ENCODE results near the gene CHN2.
"Not testable (repeated sequence)": the region's sequence is repeated elsewhere in the genome, so short reads cannot be mapped to it uniquely, and the experiment has no call there.

Gene CHN2

DNA sequence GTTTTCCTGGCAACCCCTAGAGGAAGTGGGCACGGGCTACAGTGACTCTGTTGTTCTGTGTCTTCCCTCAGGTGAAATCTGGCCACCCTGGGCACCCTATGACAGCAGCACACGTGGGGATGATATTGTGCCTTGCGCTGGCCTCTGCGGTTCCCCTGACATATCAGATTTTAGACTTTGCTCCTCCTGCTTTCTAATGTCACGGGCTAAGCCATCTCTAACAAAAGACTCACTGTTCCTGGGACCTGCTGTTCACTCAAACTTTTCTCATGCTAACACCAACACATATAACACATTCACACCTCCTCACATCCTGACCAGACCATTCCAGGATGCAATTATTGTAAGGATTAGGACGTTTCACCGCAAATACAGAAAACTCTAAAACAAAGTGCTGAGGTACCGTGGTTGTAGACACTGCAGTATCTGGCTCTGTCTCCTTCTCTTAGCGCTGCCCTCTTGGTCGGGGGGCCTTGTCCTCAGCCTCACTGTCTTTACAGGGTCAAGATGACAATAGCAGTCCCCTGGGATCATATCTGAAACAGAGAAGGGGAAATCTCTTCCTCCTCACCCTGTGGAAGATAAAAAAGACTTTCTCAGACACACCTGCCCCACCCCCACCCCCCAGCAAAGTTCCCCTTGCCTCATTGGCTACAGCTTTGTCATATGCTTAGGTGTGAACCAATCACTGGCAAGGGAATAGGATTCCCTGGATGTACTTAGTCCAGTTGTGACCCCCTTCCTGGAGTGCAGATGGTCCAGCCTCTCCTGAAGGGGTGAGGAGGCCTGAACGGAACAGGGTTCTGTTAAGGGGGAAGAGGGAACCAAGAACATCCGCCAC is 14.1 kb downstream of the CHN2 start:
- no peaks in the 10 kb centered on the region for H3K27me3 ChIP-seq (ENCODE audit: control insufficient read depth, insufficient read depth, low read length)
- peaks cover 17% of the 10 kb centered on the region for H3K4me1 ChIP-seq (ENCODE audit: control insufficient read depth, insufficient read depth, low read length)
- no peak overlapping the region for H3K4me3 ChIP-seq (ENCODE audit: low read length)
- H3K36me3 ChIP-seq (ENCODE audit: control insufficient read depth, insufficient read depth, low read length) = no peaks in the 10 kb centered on the region
- H3K9ac ChIP-seq (ENCODE audit: low read length) = no peak overlapping the region
- no peaks in the 10 kb centered on the region for H3K9me3 ChIP-seq (ENCODE audit: control insufficient read depth, low read length)

DNA sequence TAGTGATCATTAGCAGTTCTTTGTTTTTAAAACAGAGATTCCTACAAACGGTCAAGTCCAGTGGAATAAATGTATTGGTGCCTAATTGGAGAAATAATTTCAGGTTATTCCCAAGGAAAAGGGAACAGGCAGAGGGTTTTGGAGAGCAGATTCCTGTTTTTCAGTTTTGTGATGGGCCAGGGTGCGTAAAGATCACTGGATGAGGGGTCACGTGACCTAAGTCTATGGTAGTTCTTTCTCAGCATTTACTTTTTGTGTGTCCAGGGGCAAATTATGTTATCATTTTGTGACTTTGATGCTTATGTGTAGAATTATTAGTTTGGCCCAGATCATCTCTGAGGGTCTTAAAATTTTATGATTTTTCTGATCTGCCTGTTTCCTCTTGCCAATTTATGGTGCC is 15.2 kb downstream of the CHN2 start:
- H3K4me1 ChIP-seq (ENCODE audit: control insufficient read depth, insufficient read depth, low read length) = peaks cover 17% of the 10 kb centered on the region
- no peaks in the 10 kb centered on the region for H3K27me3 ChIP-seq (ENCODE audit: control insufficient read depth, insufficient read depth, low read length)
- H3K36me3 ChIP-seq (ENCODE audit: control insufficient read depth, insufficient read depth, low read length) = no peaks in the 10 kb centered on the region
- H3K4me3 ChIP-seq (ENCODE audit: low read length) = no peak overlapping the region
- H3K9me3 ChIP-seq (ENCODE audit: control insufficient read depth, low read length) = no peaks in the 10 kb centered on the region
- H3K9ac ChIP-seq (ENCODE audit: low read length) = no peak overlapping the region

DNA sequence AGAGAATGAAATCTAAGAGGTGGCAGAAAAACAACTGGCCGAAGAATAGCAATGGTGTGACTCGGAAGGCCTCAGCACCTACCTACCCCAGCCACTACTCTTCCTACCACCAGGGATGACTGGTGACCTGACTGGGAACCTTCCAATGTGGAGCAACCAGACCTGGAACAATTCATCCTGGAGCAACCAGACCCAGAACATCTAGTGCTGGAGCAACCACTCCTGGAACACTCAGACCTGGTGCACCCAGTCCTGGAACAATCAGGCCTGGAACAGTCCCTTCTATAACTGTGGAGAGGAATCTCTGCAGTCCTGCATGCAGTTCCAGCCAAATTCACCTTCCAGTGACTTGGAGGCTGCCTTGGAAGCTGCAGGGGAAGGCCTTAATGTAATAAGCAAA is 18.2 kb downstream of the CHN2 start:
- H3K4me1 ChIP-seq (ENCODE audit: control insufficient read depth, insufficient read depth, low read length) = peaks cover 11% of the 10 kb centered on the region

DNA sequence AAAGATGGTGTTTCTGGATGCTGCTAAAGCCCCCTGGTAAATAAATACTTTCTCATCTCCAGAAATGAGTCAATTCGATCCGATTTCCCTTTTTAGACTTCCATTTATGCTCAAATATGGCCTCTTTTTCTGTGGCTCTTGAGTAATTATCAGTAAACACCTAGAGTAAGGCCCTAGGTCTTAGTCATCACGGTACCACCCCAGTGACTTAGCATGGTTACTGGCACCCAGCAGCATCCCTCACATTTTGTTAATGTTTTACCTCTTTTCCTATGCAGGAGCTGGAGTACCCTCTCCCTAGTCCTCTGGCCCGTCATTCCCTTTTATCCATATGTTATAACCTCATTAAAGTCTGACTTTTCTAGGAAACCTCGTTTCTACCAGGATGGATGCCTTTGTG is 19.5 kb downstream of the CHN2 start:
- Histone ChIP-seq H3K36me3 (ENCODE audit: control insufficient read depth, insufficient read depth, low read length) (no peaks in the 10 kb centered on the region), H3K9me3 (ENCODE audit: control insufficient read depth, low read length) (no peaks in the 10 kb centered on the region), H3K9ac (ENCODE audit: low read length) (no peak overlapping the region), H3K4me1 (ENCODE audit: control insufficient read depth, insufficient read depth, low read length) (peaks cover under 1% of the 10 kb centered on the region), H3K4me3 (ENCODE audit: low read length) (no peak overlapping the region), H3K27me3 (ENCODE audit: control insufficient read depth, insufficient read depth, low read length) (no peaks in the 10 kb centered on the region)

More for the DNA sequence above, 18.2 kb downstream of the CHN2 start:
- H3K27me3 ChIP-seq (ENCODE audit: control insufficient read depth, insufficient read depth, low read length); H3K36me3 ChIP-seq (ENCODE audit: control insufficient read depth, insufficient read depth, low read length); H3K9ac ChIP-seq (ENCODE audit: low read length); H3K9me3 ChIP-seq (ENCODE audit: control insufficient read depth, low read length); H3K4me3 ChIP-seq (ENCODE audit: low read length): not testable (repeated sequence)

DNA sequence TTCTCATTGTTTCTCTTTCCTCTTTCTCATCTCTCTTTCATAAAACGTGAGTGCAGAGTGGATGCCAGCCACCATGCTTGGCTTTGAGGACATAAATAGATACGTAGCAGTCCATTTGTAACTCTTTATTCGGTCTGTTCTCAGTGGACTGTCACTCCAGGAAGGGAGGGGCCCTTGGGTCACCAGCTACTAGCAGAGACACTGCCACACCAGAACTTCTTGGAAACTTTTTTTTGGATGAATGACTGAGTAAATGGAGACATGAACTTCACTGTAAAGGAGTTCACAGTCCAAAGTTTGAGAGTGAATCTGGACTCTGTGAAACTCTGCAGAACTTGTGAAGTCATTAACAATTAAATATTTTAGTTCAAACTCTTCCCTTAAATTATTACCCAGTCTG is 20.2 kb downstream of the CHN2 start:
- H3K9ac ChIP-seq (ENCODE audit: low read length) = no peak overlapping the region
- H3K36me3 ChIP-seq (ENCODE audit: control insufficient read depth, insufficient read depth, low read length) = no peaks in the 10 kb centered on the region
- H3K27me3 ChIP-seq (ENCODE audit: control insufficient read depth, insufficient read depth, low read length) = no peaks in the 10 kb centered on the region
- no peaks in the 10 kb centered on the region for H3K4me1 ChIP-seq (ENCODE audit: control insufficient read depth, insufficient read depth, low read length)
- no peaks in the 10 kb centered on the region for H3K9me3 ChIP-seq (ENCODE audit: control insufficient read depth, low read length)
- no peak overlapping the region for H3K4me3 ChIP-seq (ENCODE audit: low read length)

DNA sequence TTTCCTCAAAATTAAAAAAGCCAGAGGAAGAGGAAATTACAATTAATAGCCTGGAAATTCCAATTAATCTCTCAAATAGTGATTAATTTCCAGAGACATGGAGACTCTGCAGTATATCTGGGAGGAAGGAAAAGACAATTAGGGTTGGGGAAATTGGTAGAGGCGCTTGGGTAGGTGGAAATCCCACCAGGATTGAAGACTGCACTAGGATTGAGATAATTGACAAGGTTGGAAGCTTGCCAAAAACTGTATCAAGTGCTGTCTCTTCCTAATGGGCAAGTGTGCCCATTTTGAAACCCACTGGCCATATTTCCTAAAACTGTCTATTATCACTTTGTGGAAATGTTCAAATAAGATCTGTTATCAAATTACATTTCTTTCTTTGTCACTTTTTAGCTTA is 21.6 kb downstream of the CHN2 start:
- H3K9me3 ChIP-seq (ENCODE audit: control insufficient read depth, low read length) = no peaks in the 10 kb centered on the region
- H3K27me3 ChIP-seq (ENCODE audit: control insufficient read depth, insufficient read depth, low read length) = no peaks in the 10 kb centered on the region
- H3K4me1 ChIP-seq (ENCODE audit: control insufficient read depth, insufficient read depth, low read length) = no peaks in the 10 kb centered on the region
- H3K36me3 ChIP-seq (ENCODE audit: control insufficient read depth, insufficient read depth, low read length) = no peaks in the 10 kb centered on the region
- H3K9ac ChIP-seq (ENCODE audit: low read length) = no peak overlapping the region
- H3K4me3 ChIP-seq (ENCODE audit: low read length) = no peak overlapping the region

DNA sequence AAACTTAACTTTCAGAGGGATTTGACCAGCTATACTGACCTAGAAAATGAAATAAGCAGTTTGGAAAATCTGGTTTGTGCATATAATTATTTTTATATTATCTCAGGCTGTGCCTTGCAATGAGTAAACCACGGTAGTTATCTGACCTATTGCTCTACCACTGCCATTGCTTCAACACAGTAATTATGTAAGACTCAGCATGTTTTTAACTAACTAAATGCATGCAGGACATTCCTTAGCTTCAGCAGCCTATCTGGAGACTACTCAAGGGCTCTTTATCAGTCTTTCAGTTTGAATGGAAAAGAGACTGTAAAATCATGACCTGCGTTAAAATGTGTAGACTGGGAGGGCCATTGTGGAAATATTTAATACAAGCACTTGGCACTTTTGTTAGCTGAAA is 22.5 kb downstream of the CHN2 start:
- H3K36me3 ChIP-seq (ENCODE audit: control insufficient read depth, insufficient read depth, low read length) = no peaks in the 10 kb centered on the region
- no peaks in the 10 kb centered on the region for H3K4me1 ChIP-seq (ENCODE audit: control insufficient read depth, insufficient read depth, low read length)
- H3K9ac ChIP-seq (ENCODE audit: low read length) = no peak overlapping the region
- no peaks in the 10 kb centered on the region for H3K9me3 ChIP-seq (ENCODE audit: control insufficient read depth, low read length)
- H3K4me3 ChIP-seq (ENCODE audit: low read length) = no peak overlapping the region
- no peaks in the 10 kb centered on the region for H3K27me3 ChIP-seq (ENCODE audit: control insufficient read depth, insufficient read depth, low read length)

DNA sequence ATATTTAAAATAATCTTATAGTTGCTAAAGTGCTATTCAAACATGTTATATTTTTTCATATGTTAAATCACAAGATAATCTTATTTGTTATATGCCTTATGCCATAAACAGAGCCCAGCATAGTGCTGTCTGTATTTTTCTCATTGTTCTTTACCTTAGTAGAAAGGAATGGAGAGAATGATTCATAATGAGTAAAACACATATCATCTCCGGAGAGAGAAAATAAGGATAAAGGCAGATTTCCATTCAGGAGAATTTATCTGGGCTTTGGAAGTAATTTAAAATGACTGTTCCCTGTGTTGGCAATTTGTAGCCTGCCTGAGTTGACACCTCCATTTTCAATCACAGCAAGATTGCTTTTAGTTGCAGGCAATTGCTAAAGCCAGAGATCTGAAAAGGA is 30.2 kb downstream of the CHN2 start:
- Histone ChIP-seq H3K4me3 (ENCODE audit: low read length) (no peak overlapping the region), H3K27me3 (ENCODE audit: control insufficient read depth, insufficient read depth, low read length) (no peaks in the 10 kb centered on the region), H3K4me1 (ENCODE audit: control insufficient read depth, insufficient read depth, low read length) (peaks cover 8% of the 10 kb centered on the region), H3K36me3 (ENCODE audit: control insufficient read depth, insufficient read depth, low read length) (no peaks in the 10 kb centered on the region), H3K9me3 (ENCODE audit: control insufficient read depth, low read length) (no peaks in the 10 kb centered on the region), H3K9ac (ENCODE audit: low read length) (no peak overlapping the region)

DNA sequence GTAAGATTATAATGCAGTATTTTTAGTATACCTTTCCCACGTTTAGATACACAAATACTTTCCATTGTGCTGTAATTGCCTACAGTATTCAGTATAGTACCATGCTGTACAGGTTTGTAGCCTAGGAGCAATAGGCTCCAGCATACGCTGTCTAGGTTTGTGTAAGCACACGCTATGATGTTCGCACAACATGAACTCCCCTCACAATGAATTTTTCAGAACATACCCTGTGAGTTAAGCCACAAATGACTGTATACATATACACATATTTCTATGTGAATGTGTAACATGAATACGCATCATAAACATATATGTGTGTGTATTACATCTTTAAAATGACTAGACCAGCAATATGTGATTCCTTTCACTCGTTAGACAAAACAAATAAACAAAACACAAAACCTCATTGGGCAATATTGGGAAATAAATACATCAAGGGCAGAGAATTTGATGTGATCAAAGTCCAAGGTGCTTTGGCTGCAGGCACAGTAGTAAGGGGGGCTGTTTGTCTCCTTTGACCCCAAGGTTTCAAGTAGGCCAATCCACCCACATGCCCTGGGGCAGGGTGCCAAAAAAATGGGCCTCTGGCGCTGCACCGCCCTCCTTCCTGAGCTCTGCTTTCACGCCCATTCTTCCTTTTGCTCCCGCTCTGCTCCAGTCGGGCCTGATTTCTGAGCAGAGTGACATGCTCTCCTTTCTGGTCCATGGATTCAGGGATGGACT is 33.9 kb downstream of the CHN2 start:
- Histone ChIP-seq H3K4me1 (ENCODE audit: control insufficient read depth, insufficient read depth, low read length) (peaks cover 8% of the 10 kb centered on the region), H3K9me3 (ENCODE audit: control insufficient read depth, low read length) (no peaks in the 10 kb centered on the region), H3K9ac (ENCODE audit: low read length) (no peak overlapping the region), H3K27me3 (ENCODE audit: control insufficient read depth, insufficient read depth, low read length) (no peaks in the 10 kb centered on the region), H3K36me3 (ENCODE audit: control insufficient read depth, insufficient read depth, low read length) (no peaks in the 10 kb centered on the region), H3K4me3 (ENCODE audit: low read length) (no peak overlapping the region)

DNA sequence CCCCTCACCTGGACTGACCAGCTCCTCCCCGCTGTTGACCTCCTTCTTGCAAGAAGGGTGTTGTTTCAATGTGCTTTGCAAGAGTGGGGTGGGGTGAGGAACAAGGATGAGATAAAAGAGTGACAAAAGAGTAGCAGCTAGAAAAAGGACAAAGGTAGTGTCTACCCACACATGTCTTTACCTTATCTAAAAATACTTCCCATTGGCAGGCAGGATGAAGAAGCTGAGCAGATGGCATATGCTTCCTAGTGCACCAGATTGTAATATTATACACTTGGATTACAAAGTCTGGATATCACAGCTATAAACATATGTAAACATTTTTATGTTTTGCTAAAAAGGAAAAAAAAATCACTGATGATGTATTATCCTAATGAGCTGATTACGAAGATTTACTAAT is 34.5 kb downstream of the CHN2 start:
- Histone ChIP-seq H3K36me3 (ENCODE audit: control insufficient read depth, insufficient read depth, low read length) (no peaks in the 10 kb centered on the region), H3K9ac (ENCODE audit: low read length) (no peak overlapping the region), H3K27me3 (ENCODE audit: control insufficient read depth, insufficient read depth, low read length) (no peaks in the 10 kb centered on the region), H3K9me3 (ENCODE audit: control insufficient read depth, low read length) (no peaks in the 10 kb centered on the region), H3K4me1 (ENCODE audit: control insufficient read depth, insufficient read depth, low read length) (peaks cover 8% of the 10 kb centered on the region), H3K4me3 (ENCODE audit: low read length) (no peak overlapping the region)

DNA sequence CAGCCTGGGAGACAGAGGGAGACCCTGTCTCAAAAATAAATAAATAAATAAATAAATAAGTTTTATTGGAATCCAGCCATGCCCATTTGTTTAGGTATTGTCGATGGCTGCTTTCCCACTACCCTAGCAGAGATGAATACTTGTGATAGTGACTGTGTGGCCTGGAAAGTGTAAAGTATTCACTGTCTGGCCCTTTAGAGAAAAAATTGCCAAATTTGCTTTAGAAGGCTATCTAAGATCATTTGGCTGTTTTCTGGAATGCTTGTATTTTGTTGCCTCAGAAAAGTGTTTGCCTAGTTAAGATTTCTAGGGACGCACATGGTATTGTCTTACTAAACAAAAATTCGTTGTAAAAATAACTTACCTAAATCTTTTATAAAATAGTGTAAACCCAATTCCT is 35.4 kb downstream of the CHN2 start:
- H3K9me3 ChIP-seq (ENCODE audit: control insufficient read depth, low read length) = no peaks in the 10 kb centered on the region
- no peaks in the 10 kb centered on the region for H3K36me3 ChIP-seq (ENCODE audit: control insufficient read depth, insufficient read depth, low read length)
- H3K4me1 ChIP-seq (ENCODE audit: control insufficient read depth, insufficient read depth, low read length) = peaks cover 8% of the 10 kb centered on the region
- H3K4me3 ChIP-seq (ENCODE audit: low read length) = no peak overlapping the region
- no peaks in the 10 kb centered on the region for H3K27me3 ChIP-seq (ENCODE audit: control insufficient read depth, insufficient read depth, low read length)
- H3K9ac ChIP-seq (ENCODE audit: low read length) = no peak overlapping the region

DNA sequence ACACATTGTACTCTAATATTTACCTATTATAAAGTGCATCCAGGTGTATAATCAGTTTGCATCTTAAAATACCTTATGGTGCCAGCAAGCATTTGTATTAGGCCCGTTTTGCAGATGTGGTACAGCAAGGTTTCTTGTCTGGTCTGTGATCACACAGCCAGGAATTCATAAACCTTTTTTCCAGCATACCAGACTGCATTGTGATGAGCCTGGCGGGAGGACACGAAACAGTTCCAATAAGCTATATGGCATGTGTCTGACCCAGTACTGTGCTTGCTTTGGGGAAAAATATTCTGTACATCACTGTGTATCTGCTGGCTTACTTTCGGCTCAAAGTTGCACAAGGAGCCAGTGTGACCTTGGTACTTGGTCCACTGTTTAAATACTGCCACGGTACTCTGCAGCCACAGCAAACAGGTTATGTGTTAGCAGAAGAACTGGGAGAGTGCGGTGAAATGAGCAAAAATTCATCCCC is 36.3 kb downstream of the CHN2 start:
- H3K9me3 ChIP-seq (ENCODE audit: control insufficient read depth, low read length) = no peaks in the 10 kb centered on the region
- no peaks in the 10 kb centered on the region for H3K27me3 ChIP-seq (ENCODE audit: control insufficient read depth, insufficient read depth, low read length)
- no peak overlapping the region for H3K4me3 ChIP-seq (ENCODE audit: low read length)
- no peaks in the 10 kb centered on the region for H3K36me3 ChIP-seq (ENCODE audit: control insufficient read depth, insufficient read depth, low read length)
- H3K4me1 ChIP-seq (ENCODE audit: control insufficient read depth, insufficient read depth, low read length) = peaks cover 8% of the 10 kb centered on the region
- H3K9ac ChIP-seq (ENCODE audit: low read length) = no peak overlapping the region
